ENCODE measurements around the gene RASGRP4.

GRCh38 chr19:38470788-38471480 lies 44.9 kb upstream of the RASGRP4 start:
- no peak for TF ChIP-seq GATA3 (IDR thresholded peaks at IDR 0.05; ENCODE audit: low read depth, low read length)
- TF ChIP-seq GATA2 (IDR thresholded peaks at IDR 0.05; ENCODE audit: low read depth, low read length), result no peak
